Testis (tissue), 3 donors: ENCODE results near the gene AXDND1. TPM values are rescaled to one million over a fixed set of nuclear protein-coding genes. Genes with fewer than 3 reads are reported as not detected.
"Not testable (repeated sequence)": the region's sequence is repeated elsewhere in the genome, so short reads cannot be mapped to it uniquely, and the experiment has no call there.

Experiments used
- DNase-seq: peaks from one replicate; pipeline ENCODE4 v3.0.0-alpha.2; 2019
- H3K27ac ChIP-seq, 2 donors: fragments of 200-600 bp; sonication (generic); one replicate each; pipeline ENCODE4 v1.5.1; 2019
- H3K27me3 ChIP-seq: fragments of 200-600 bp; sonication (generic); one replicate; pipeline ENCODE4 v1.5.1; 2019
- H3K36me3 ChIP-seq: fragments of 200-600 bp; sonication (generic); one replicate; pipeline ENCODE4 v1.5.1; 2017; ENCODE audit warnings: low read depth; ENCODE audit errors: missing control alignments
- H3K4me1 ChIP-seq: fragments of 200-600 bp; sonication (generic); one replicate; pipeline ENCODE4 v1.5.1; 2019
- H3K4me3 ChIP-seq, 2 donors: fragments of 200-600 bp; sonication (generic); one replicate each; pipeline ENCODE4 v1.5.1; 2017 to 2019
- H3K9me3 ChIP-seq: fragments of 200-600 bp; sonication (generic); one replicate; pipeline ENCODE4 v1.5.1; 2017
- CTCF ChIP-seq, 3 experiments: fragments of 450-650 bp in 2 of 3; fragments of 200-600 bp in 1 of 3; sonication (generic) in 1 of 3; IDR thresholded peaks; one replicate each; pipeline ENCODE4 v1.5.1; 2016 to 2019; ENCODE audit warnings: antibody characterized with exemption in 3 of 3, mild to moderate bottlenecking in 2 of 3, moderate library complexity in 1 of 3
- POLR2A ChIP-seq: fragments of 450-650 bp; IDR thresholded peaks from one replicate; pipeline ENCODE4 v1.6.1; 2017; ENCODE audit warnings: antibody characterized with exemption, mild to moderate bottlenecking, moderate library complexity
- WGBS, 2 donors: methylation state at CpG; one replicate each; pipeline ENCODE4 v1.1.5; 2018; 5-methylcytosine and 5-hydroxymethylcytosine counted together
- intact Hi-C: fragments of 100-400 bp; cut with DNase I; formaldehyde crosslinking; loops from one replicate; pipeline ENCODE4 v1.15.1; 2023; ENCODE audit warnings: low total_unique reads
- polyA plus RNA-seq: library from polyadenylated mRNA; stranded (reverse); fragments of 350-450 nt; fragmentation: Illumina TruSeq; extraction: RNeasy Lipid Tissue Mini Kit (QIAGEN cat#74804); gene quantifications from one replicate; pipeline ENCODE4 v1.2.3, GENCODE V29; 2014; ENCODE audit warnings: low read depth, low replicate concordance; ENCODE audit not compliant: insufficient read depth
- total RNA-seq, 2 donors: library from RNA; depleted of rRNA; stranded (reverse); fragments of >200 nt; gene quantifications; one replicate each; pipeline ENCODE4 v1.2.3, GENCODE V29; 2016

AXDND1 gene
- total and polyA plus RNA-seq, 3 donors from 2014 or later, result 21.4 to 58.3 (median 31.5) TPM

GRCh38 chr1:179380299-179380698 lies 14.5 kb downstream of the AXDND1 start:
- TF ChIP-seq CTCF (IDR thresholded peaks at IDR 0.05) (no peak), POLR2A (no peak)
- no peak for DNase-seq
- H3K9me3 ChIP-seq, result no peaks in the 10 kb centered on the region
- H3K4me1 ChIP-seq, result no peaks in the 10 kb centered on the region
- no peaks in the 10 kb centered on the region for H3K27me3 ChIP-seq
- intact Hi-C loops, result no loop called here
- H3K27ac ChIP-seq, result no peak overlapping the region
- no peaks in the 10 kb centered on the region for H3K36me3 ChIP-seq
- H3K4me3 ChIP-seq, result no peak overlapping the region

GRCh38 chr1:179384027-179384426 lies 18.3 kb downstream of the AXDND1 start:
- TF ChIP-seq CTCF (IDR thresholded peaks at IDR 0.05), result no peak
- TF ChIP-seq POLR2A, result no peak
- intact Hi-C loops, result no loop called here
- H3K27ac ChIP-seq, result no peak overlapping the region
- no peak overlapping the region for H3K4me3 ChIP-seq
- no peaks in the 10 kb centered on the region for H3K4me1 ChIP-seq
- no peaks in the 10 kb centered on the region for H3K9me3 ChIP-seq
- H3K27me3 ChIP-seq, result no peaks in the 10 kb centered on the region
- H3K36me3 ChIP-seq, result no peaks in the 10 kb centered on the region
- no peak for DNase-seq
- WGBS, 2 donors, result 76 to 91% methylated on average over 1 of the region's 1 CpG

GRCh38 chr1:179385510-179385909 lies 19.7 kb downstream of the AXDND1 start:
- no peak overlapping the region for H3K4me3 ChIP-seq
- 93 to 95% methylated on average over 1 of the region's 1 CpG for WGBS, 2 donors
- no peaks in the 10 kb centered on the region for H3K36me3 ChIP-seq
- H3K4me1 ChIP-seq, result no peaks in the 10 kb centered on the region
- TF ChIP-seq POLR2A (no peak), CTCF (IDR thresholded peaks at IDR 0.05) (no peak)
- intact Hi-C loops, result no loop called here
- H3K9me3 ChIP-seq, result no peaks in the 10 kb centered on the region
- H3K27me3 ChIP-seq, result no peaks in the 10 kb centered on the region
- H3K27ac ChIP-seq, result no peak overlapping the region
- no peak for DNase-seq

- H3K4me3 ChIP-seq, result no peak overlapping the region
- H3K27me3 ChIP-seq, result no peaks in the 10 kb centered on the region
- DNase-seq, result no peak
- H3K27ac ChIP-seq, result no peak overlapping the region
- H3K36me3 ChIP-seq, result no peaks in the 10 kb centered on the region
- intact Hi-C loops, result no loop called here
- no peaks in the 10 kb centered on the region for H3K4me1 ChIP-seq
- H3K9me3 ChIP-seq, result no peaks in the 10 kb centered on the region
- TF ChIP-seq POLR2A, result no peak
- TF ChIP-seq CTCF (IDR thresholded peaks at IDR 0.05), result no peak
- WGBS, 2 donors, result 93 to 97% methylated on average over 3 of the region's 3 CpGs
Observed at GRCh38 chr1:179393721-179394120, 27.9 kb downstream of the AXDND1 start.

GRCh38 chr1:179399399-179399798 lies 33.6 kb downstream of the AXDND1 start:
- H3K4me1 ChIP-seq, DNase-seq, H3K36me3 ChIP-seq, H3K27me3 ChIP-seq, H3K27ac ChIP-seq, intact Hi-C loops, H3K4me3 ChIP-seq, H3K9me3 ChIP-seq: not testable (repeated sequence)
- 96 to 98% methylated on average over 2 of the region's 2 CpGs for WGBS, 2 donors

GRCh38 chr1:179417760-179418159 lies 52.0 kb downstream of the AXDND1 start:
- H3K4me3 ChIP-seq, DNase-seq, H3K27ac ChIP-seq, H3K36me3 ChIP-seq, intact Hi-C loops, H3K9me3 ChIP-seq, H3K27me3 ChIP-seq, H3K4me1 ChIP-seq: not testable (repeated sequence)
- 93 to 95% methylated on average over 1 of the region's 3 CpGs for WGBS, 2 donors

- H3K4me1 ChIP-seq, H3K27me3 ChIP-seq, H3K27ac ChIP-seq, H3K36me3 ChIP-seq, H3K4me3 ChIP-seq, H3K9me3 ChIP-seq, DNase-seq, intact Hi-C loops: not testable (repeated sequence)
- 84% methylated on average over 17 of the region's 32 CpGs; no CpG with 5 or more reads in 1 of the 2 donors for WGBS, 2 donors
Observed at GRCh38 chr1:179418706-179419105, 52.9 kb downstream of the AXDND1 start.
